ENCODE results near the gene CEP126.

Gene CEP126

GRCh38 chr11:102010776-102011494, 96.1 kb downstream of the CEP126 start:
- no peak for FAIRE-seq

- no peak for FAIRE-seq
Observed at GRCh38 chr11:102012946-102013345, 98.1 kb downstream of the CEP126 start.

- no peak for FAIRE-seq
Observed at GRCh38 chr11:102014756-102015155, 99.9 kb downstream of the CEP126 start.

- no peak for FAIRE-seq
Observed at GRCh38 chr11:102017026-102017425, 102.2 kb downstream of the CEP126 start.

GRCh38 chr11:102026217-102026616, 111.4 kb downstream of the CEP126 start:
- FAIRE-seq: no peak

- FAIRE-seq: no peak
Observed at GRCh38 chr11:102026959-102027358, 112.1 kb downstream of the CEP126 start.

GRCh38 chr11:102036757-102037156, 121.9 kb downstream of the CEP126 start:
- FAIRE-seq: no peak

GRCh38 chr11:102046841-102047240, 132.0 kb downstream of the CEP126 start:
- FAIRE-seq: peak; percentile 65

- no peak for FAIRE-seq
Observed at GRCh38 chr11:102047305-102047924, 132.6 kb downstream of the CEP126 start, which contains the start of gene CFAP300. CFAP300 (plus strand) TSS chr11:102047437; CDS start chr11:102047471, 34 bp downstream.

All from islet of Langerhans (tissue), 1 donor.